Measurements from ENCODE around the gene SLC23A2.

SLC23A2 gene

DNA sequence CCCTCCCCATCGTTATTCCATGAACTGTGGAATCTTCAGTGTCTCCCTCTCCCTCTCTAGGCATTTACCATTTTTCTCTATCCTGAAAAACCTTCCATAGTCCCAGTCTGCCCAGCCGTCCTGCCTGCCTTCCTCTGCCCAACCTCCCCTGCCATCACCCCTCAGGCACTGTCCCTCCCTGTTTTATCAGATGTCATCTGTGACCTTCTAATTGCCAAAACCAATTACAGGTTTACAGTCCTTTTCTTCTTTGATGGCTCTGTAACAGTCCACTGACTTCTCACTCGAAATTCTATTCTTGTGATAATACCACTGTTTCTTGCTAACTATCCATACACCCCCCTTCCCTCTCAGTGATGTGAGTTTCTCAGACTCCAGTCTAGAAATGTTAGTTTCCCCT lies 2.3 kb upstream of the SLC23A2 start:
- ATAC-seq, result no peak
- TF ChIP-seq ZC3H10 (CRISPR knock-in tag; IDR thresholded peaks at IDR 0.05) (no peak), PPARA (CRISPR knock-in tag; IDR thresholded peaks at IDR 0.05; ENCODE audit: borderline replicate concordance) (no peak), TOX (CRISPR knock-in tag; IDR thresholded peaks at IDR 0.05; ENCODE audit: borderline replicate concordance) (no peak), ZFP3 (CRISPR knock-in tag; IDR thresholded peaks at IDR 0.05) (no peak), TSHZ2 (CRISPR knock-in tag; IDR thresholded peaks at IDR 0.05) (no peak), ZNF565 (CRISPR knock-in tag; conservative IDR thresholded peaks at IDR 0.05; ENCODE audit: low read depth) (no peak), ZFP30 (CRISPR knock-in tag; IDR thresholded peaks at IDR 0.05) (no peak), TCF4 (CRISPR knock-in tag; IDR thresholded peaks at IDR 0.05; ENCODE audit: borderline replicate concordance) (no peak), POU6F1 (CRISPR knock-in tag; IDR thresholded peaks at IDR 0.05; ENCODE audit: borderline replicate concordance, low read depth) (no peak), SNAI2 (CRISPR knock-in tag; IDR thresholded peaks at IDR 0.05) (no peak), ZNF8 (CRISPR knock-in tag; IDR thresholded peaks at IDR 0.05) (no peak), ISL1 (CRISPR knock-in tag; IDR thresholded peaks at IDR 0.05) (no peak), ZNF70 (CRISPR knock-in tag; IDR thresholded peaks at IDR 0.05) (no peak), ESRRG (CRISPR knock-in tag; IDR thresholded peaks at IDR 0.05) (no peak), RARB (CRISPR knock-in tag; IDR thresholded peaks at IDR 0.05) (no peak), ARNTL (CRISPR knock-in tag; IDR thresholded peaks at IDR 0.05; ENCODE audit: borderline replicate concordance, low read depth) (no peak), PATZ1 (CRISPR knock-in tag; IDR thresholded peaks at IDR 0.05; ENCODE audit: borderline replicate concordance) (no peak), BACH2 (CRISPR knock-in tag; IDR thresholded peaks at IDR 0.05; ENCODE audit: borderline replicate concordance) (no peak)
- TF ChIP-seq, protein P1, sequence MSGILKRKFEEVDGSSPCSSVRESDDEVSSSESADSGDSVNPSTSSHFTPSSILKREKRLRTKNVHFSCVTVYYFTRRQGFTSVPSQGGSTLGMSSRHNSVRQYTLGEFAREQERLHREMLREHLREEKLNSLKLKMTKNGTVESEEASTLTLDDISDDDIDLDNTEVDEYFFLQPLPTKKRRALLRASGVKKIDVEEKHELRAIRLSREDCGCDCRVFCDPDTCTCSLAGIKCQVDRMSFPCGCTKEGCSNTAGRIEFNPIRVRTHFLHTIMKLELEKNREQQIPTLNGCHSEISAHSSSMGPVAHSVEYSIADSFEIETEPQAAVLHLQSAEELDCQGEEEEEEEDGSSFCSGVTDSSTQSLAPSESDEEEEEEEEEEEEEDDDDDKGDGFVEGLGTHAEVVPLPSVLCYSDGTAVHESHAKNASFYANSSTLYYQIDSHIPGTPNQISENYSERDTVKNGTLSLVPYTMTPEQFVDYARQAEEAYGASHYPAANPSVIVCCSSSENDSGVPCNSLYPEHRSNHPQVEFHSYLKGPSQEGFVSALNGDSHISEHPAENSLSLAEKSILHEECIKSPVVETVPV (CRISPR knock-in tag; IDR thresholded peaks at IDR 0.05), result no peak
- TF ChIP-seq, protein P2, sequence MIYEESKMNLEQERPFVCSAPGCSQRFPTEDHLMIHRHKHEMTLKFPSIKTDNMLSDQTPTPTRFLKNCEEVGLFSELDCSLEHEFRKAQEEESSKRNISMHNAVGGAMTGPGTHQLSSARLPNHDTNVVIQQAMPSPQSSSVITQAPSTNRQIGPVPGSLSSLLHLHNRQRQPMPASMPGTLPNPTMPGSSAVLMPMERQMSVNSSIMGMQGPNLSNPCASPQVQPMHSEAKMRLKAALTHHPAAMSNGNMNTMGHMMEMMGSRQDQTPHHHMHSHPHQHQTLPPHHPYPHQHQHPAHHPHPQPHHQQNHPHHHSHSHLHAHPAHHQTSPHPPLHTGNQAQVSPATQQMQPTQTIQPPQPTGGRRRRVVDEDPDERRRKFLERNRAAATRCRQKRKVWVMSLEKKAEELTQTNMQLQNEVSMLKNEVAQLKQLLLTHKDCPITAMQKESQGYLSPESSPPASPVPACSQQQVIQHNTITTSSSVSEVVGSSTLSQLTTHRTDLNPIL (CRISPR knock-in tag; IDR thresholded peaks at IDR 0.05; ENCODE audit: low read depth), result no peak

DNA sequence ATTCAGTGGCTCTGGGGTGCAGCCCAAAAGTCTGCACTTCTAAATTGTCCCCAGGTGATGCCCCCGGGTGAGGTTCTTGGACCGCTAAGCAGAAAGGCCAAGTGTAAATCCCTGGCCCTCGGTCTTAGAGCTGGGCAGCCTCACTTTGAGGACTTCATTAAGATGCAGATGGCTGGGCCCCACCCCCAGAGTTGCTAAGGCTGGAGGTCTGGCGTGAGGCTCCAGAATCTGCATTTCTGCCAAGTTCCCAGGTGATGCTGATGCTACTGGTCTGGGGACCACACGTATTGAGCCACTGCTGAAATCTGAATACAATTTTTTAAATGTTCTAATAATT lies 735 bp upstream of the SLC23A2 start:
- no peak; the same call in 2 of the 3 replicates for ATAC-seq
- TF ChIP-seq ARNTL (CRISPR knock-in tag; IDR thresholded peaks at IDR 0.05; ENCODE audit: borderline replicate concordance, low read depth) (no peak), POU6F1 (CRISPR knock-in tag; IDR thresholded peaks at IDR 0.05; ENCODE audit: borderline replicate concordance, low read depth) (no peak), ZNF8 (CRISPR knock-in tag; IDR thresholded peaks at IDR 0.05) (no peak), ZFP30 (CRISPR knock-in tag; IDR thresholded peaks at IDR 0.05) (no peak), ZC3H10 (CRISPR knock-in tag; IDR thresholded peaks at IDR 0.05) (no peak), PPARA (CRISPR knock-in tag; IDR thresholded peaks at IDR 0.05; ENCODE audit: borderline replicate concordance) (no peak), PATZ1 (CRISPR knock-in tag; IDR thresholded peaks at IDR 0.05; ENCODE audit: borderline replicate concordance) (no peak), ISL1 (CRISPR knock-in tag; IDR thresholded peaks at IDR 0.05) (no peak), TCF4 (CRISPR knock-in tag; IDR thresholded peaks at IDR 0.05; ENCODE audit: borderline replicate concordance) (no peak), TSHZ2 (CRISPR knock-in tag; IDR thresholded peaks at IDR 0.05) (no peak), ZNF70 (CRISPR knock-in tag; IDR thresholded peaks at IDR 0.05) (no peak), GLIS3 (CRISPR knock-in tag; IDR thresholded peaks at IDR 0.05) (no peak), RARB (CRISPR knock-in tag; IDR thresholded peaks at IDR 0.05) (no peak), BACH2 (CRISPR knock-in tag; IDR thresholded peaks at IDR 0.05; ENCODE audit: borderline replicate concordance) (no peak), ESRRG (CRISPR knock-in tag; IDR thresholded peaks at IDR 0.05) (no peak), ZFP3 (CRISPR knock-in tag; IDR thresholded peaks at IDR 0.05) (no peak)

Data from SK-N-SH treated with all-trans-retinoic acid at 6 μM for 48 hours (cell line).